Mucosa of gallbladder (tissue), 1 donor: Measurements from ENCODE around the gene ANGPTL7. TPM values are rescaled to one million over a fixed set of nuclear protein-coding genes. Genes with fewer than 3 reads are reported as not detected.
"Not testable (repeated sequence)": the region's sequence is repeated elsewhere in the genome, so short reads cannot be mapped to it uniquely, and the experiment has no call there.

Experiments
- DNase-seq: peaks from one replicate; pipeline ENCODE4 v3.0.0-alpha.2; 2020; ENCODE audit warnings: low spot score
- total RNA-seq: library from RNA; stranded (reverse); gene quantifications from one replicate; pipeline ENCODE4 v1.2.1, GENCODE V29; 2021
- donor health status: DM: no; HTN: no; CAD: no.

The ANGPTL7 gene
- total RNA-seq, 1 donor from 2014 or later = 3.4 TPM

DNA sequence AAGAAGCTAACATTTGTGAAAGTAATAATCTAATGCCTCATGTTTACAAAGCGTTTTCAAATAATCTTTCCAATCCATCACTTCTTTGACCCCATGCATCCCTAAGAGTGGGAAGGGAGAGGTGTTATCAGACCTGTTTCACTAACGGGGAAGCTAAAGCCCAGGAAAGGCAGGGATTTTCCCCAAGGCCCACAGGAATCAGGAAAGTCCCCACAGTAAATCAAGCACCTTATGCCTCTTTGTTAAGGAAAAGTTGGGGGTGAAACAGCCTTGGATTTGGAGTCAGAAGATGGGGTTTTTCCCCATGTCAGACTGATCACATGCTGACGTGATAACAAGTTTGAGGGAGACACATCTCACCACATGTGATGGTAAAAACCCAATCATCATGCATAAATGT lies 20.0 kb upstream of the ANGPTL7 start:
- DNase-seq = no peak

DNA sequence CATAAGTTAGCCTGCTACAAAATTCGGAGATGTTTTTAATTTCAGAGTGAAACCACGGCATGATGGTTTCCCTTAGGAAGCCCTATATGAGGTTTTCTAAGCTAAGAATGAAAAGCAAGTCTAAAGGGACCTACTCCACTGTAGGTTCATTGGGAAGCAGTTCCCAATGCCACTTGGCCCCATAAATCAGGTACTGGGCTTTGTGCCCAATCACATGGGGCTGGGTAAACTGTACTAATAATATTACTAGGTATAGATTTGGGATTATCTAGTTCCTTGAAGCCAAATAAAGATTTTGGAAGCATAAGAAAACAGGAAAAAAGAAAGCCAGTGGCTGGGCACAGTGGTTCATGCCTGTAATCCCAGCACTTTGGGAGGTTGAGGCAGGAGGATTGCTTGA lies 19.1 kb upstream of the ANGPTL7 start:
- no peak for DNase-seq

DNA sequence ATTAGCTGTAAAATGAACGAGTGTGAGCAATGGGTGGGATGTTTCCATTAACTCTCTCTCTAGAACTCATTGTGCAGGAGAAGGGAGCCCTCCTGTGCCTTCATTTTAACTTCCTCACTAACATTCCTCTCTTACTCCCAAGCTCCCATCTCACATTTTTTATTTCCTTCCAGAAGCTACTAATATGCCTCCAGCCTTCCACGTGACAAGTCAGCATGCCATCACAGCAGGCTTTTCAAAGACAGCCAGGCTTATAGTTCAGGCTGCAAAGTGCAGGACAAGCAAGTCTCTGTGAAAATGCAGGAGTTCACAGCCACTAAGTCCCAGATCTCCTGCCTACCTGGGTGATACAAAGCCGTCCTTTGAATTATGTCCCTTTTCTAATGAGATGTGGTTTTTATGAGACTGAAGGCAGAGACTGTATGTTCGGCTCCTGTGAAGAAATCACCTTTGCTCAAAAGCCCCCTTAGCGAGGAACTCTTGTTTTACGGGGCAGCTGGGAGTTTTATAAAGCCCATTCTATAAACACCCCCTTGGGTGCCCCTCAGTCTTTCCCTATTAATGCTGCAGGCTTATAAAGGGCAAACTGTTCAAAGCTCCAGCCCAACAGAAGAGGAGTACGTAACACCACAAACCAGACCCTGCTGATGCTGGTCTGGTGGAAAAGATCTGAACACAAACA lies 14.8 kb upstream of the ANGPTL7 start:
- DNase-seq = no peak

DNA sequence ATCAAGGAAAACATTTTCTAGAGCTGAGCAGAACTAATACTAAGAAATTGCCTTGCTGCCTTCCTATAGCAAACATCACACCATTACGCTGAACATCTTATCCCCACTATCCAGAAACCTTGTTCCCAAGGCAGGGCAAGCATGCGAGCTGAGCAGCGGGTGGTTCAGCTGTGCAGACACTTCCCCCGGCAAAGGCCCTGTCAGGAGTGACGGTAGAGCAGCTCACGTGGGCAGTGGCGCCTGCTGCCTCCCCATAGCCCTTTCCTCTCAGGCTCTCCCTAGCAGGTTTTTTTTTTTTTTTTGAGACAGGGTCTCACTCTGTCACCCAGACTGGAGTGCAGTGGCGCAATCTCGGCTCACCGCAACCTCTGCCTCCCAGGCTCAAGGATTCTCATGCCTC lies 13.7 kb upstream of the ANGPTL7 start:
- DNase-seq = no peak

DNA sequence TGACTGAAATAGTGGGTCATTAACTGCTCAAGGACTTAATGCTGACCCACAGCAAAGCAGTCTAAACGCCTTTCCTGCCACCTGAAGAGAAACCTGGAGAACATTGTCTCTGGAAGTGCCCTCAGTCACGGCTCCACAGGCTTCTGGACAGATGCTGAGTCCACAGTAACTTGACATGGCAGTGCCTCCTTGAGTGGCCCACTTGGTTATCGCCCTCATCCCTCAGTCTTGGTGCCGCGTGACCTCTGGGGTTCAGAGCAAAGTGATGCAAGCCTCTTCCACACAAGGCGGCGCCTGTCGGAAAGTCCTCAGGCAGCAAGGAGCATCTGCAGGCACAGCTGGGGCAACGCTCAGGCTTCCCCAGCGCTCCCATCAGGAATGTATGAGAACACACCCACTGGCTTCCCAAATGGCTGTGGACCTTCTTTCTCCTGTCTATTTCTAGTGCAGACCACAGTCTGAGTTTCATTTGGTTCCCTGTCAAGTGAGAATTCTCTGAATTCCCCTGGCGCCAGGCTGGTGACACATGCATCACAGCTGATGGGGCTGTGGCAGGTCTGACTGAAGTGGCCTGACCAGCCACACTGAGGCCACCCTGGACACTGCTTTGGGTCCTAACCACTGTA lies 13.0 kb upstream of the ANGPTL7 start:
- no peak for DNase-seq

DNA sequence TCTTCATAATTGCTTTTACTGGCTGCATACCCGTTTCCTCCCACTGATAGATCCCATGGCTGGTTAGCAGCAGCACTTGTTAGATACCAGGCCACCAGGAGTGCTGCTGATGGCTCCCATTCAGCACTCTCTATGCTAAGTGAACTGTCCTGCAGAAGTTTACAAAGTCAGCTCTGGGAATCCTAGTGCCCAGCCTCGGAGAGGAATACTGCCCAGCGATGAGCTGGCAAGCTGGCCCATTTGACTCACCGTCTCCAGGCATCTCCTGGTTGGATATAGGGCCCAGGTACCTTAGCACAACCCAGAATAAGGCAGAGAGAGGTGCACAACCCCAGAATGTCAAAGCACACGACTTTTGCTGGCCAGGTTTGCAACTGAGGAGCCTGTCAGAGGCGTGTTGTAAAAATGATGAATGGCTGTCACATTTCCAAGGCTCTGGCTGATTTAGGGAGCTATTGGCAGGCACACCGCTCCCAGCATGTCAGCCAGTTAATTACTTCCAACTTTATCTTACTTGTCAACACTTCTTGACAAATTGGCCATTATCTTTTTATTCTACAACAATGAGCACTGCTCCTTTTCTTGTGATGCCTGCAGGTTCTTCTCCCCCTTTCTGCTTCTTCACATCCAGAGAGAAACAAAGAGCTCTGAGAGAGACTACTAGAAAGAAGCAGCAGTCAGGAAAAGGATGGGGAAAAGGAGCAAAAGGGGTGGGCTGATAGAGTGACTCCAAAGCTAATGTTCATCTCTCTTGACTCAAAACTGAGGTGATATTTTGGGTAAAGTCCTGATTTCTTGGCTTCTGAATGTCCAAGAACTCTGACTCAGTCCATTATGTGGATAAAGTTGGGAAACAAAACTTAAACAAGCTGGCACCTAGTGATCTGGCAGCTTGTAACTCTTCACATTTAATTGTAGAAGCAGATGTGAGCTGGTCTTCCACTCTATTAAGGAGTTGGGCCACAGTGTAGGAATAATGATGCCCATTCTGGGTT lies 10.8 kb upstream of the ANGPTL7 start:
- DNase-seq = no peak

DNA sequence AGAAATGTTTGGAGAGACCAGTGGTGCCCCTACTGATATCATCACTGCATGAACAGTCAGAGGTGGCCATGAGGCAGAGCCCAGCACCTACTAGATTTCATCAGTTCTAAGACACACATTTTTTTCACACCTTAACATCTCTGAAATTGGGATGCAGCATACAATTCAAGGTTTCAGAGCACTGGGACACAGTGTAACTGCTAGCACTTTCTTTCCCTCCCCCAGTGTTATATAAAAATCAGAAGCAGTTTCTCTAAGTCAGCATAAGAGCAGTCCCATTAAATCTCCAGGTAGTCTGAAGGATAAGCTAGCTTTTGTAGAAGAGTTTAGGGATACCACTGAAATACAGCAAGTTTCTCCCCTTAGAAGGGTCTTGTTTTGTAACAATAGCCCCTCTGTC lies 10.0 kb upstream of the ANGPTL7 start:
- no peak for DNase-seq

DNA sequence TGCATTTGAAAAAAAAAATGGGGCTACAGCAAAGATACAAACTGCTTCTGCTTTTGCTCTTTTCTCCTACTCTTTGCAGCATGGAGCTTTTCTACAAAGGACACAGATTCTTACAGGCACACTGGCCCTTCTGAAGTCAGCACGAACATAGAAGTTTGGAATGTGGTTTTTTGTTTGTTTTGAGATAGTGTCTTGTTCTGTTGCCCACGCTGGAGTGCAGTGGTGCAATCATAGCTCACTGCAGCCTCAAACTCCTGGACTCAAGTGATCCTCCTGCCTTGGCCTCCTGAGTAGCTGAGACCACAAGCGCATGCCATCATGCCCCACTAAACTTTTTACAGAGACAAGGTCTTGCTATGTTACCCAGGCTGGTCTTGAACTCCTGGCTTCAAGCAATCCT lies 9.4 kb upstream of the ANGPTL7 start:
- DNase-seq = not testable (repeated sequence)

DNA sequence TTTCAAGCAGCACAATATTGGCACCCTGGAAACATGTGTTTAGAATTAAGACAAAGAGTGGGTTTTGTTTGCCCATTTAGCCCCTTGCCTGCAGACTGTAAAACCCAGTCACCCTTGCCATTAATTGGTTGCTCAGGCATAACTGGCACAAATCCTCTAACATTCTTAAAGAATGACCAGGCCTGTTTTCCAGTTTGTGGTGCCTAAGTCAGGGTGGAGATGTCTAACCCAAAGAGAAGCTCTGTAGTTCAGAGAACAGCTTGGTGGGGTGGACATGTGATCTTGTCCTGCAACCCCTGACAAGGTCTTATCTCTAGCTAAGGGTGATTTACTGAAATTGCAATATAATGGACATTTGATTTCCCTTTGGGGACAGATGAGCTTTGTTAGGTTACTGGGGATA lies 8.8 kb upstream of the ANGPTL7 start:
- DNase-seq = no peak

DNA sequence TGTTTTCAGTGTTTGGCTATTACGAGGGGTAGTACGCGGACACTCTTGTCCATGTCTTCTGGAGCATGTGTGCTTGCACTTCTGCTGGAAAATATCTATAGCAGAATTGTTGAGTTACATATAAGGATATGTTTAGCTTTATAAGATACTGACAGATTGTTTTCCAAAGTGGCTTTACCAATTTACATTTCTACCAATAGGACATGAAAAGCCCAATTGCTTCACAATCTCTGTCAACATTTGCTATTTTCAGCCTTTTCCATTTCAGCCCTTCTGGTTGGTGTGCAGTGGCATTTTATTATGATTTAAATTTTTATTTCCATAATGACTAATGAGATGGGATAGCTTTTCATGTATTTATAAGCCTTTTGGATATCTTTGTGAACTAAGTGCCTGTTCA lies 6.3 kb upstream of the ANGPTL7 start:
- no peak for DNase-seq

DNA sequence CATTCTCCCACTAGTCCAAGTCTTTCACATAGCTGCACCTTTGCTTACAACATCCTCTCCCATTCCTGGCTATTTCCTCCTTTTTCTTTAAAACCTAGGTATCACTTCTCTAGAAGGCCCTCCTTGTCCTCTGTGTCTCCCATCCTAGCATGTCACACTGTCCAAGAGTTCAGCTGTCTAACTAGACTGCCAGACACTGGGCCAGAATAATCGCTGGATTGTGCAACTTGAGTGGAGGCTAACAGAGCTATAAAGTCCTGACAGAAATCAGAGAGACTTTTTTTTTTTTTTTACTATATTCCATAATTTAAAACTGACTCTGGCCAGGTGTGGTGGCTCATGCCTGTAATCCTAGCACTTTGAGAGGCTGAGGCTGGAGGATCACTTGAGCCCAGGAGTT lies 4.2 kb upstream of the ANGPTL7 start:
- no peak for DNase-seq

DNA sequence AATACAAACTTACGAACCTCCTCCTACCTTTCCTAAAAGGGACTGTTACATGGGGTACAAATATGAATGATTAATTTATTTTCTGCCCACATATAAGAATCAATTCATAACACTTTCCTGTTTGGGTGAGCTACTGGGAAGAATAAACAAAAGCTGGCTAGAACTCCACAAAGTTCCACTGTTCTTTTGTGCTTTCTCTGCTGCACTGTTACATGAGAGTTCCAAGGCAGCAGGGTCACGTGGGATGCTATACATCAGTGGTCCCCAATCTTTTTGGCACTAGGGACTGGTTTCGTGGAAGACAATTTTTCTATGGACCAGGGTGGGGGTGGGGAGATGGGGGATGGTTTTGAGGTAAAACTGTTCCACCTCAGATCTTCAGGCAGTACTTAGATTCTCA lies 2.2 kb upstream of the ANGPTL7 start:
- DNase-seq = no peak

DNA sequence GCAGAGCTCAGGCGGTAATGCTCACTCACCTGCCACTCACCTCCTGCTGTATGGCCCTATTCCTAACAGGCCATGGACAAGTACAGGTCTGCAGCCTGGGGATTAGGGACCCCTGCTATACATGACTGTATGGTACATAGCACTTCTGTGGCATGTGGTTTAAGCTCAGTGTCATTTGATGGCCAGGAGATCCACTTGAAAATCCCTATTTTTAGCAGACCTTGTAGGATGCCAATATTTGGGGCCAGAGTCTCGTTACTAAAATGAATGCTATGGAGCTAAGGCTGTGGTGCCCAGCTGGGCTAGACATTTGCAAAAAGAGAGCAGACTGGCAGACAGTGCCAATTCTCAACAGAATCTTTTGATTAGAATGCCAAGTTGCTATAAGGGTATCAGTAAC lies 1.7 kb upstream of the ANGPTL7 start:
- no peak for DNase-seq

DNA sequence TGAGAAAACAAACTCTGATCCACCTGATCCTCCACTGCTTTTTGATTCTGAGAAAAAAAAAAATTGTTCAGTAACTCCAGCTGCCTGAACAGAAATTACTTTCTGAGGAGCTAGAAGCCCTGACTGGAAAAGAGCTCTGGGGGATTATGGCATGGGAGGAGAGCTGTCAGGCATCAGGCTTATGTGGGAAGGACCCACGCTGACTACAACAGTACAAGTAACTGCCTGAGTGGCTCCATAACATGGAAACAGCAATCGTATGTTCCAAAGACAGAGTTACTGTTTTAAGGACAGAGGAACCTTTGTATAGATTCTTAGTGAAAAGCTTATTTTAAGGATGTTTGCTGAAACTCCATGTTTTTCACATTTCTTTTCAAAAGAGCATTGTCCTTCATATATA lies 1.2 kb upstream of the ANGPTL7 start:
- DNase-seq = no peak

DNA sequence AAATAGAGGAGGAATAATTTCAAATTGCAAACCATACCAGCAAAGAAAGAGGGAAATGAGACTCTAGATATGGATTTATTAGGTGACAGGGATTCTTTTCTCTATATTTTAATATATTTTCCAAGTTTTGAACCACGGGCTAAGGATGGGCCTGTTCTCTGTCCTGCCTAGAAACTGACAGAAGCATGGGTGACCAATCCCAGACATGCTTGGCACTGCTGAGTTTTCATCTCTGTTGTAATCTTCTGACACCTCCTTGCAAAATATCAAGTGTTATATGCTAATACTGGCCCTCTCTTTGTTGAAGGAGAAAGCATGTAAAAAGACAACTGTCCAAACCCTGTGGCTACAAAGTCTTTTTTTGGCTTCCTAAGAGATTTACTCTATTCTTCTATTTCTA lies 774 bp upstream of the ANGPTL7 start:
- DNase-seq = no peak

DNA sequence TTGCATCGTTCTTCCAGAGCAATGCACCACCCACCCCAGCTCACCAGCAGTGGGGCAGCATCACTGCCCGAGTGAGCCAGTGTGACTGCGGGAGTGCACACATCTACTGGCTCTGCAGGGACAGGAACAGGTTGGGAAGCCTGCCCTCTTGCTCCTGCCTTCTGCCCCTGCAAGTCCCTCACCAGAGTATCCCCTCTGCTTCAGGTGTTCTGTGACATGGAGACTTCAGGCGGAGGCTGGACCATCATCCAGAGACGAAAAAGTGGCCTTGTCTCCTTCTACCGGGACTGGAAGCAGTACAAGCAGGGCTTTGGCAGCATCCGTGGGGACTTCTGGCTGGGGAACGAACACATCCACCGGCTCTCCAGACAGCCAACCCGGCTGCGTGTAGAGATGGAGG lies 4.2 kb downstream of the ANGPTL7 start:
- no peak for DNase-seq

DNA sequence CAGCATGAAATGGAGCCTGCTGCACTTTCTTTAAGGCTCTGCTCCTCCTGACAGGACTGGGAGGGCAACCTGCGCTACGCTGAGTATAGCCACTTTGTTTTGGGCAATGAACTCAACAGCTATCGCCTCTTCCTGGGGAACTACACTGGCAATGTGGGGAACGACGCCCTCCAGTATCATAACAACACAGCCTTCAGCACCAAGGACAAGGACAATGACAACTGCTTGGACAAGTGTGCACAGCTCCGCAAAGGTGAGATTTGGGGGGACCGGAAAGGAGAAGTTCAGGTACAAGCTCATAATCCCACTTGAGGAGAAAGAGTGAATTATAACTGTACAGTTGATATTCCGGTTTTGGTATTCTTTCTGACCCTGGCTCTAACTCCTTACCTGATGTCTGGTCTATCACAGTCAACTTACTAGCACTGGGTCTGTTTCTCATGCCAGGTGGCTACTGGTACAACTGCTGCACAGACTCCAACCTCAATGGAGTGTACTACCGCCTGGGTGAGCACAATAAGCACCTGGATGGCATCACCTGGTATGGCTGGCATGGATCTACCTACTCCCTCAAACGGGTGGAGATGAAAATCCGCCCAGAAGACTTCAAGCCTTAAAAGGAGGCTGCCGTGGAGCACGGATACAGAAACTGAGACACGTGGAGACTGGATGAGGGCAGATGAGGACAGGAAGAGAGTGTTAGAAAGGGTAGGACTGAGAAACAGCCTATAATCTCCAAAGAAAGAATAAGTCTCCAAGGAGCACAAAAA lies 5.4 kb downstream of the ANGPTL7 start:
- no peak for DNase-seq

DNA sequence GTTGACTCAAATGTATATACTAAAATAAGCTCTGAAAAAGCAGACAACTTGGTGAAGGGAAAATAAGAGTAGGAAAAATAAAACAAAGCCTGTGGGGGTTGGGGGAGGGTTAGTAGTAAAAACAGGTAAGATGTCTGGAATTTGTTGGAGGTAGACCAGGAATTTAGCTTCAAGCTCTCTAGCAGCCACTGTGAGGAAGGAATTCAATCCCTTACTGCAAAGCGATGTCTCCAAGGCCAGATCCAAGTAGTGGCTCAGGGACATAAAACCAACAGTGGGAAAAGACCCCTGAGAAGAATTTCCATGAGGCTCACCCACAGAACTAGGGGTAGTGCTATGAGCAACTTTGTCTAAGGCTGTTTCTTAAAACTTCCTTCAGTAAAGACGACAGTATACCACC lies 7.8 kb downstream of the ANGPTL7 start:
- DNase-seq = no peak

DNA sequence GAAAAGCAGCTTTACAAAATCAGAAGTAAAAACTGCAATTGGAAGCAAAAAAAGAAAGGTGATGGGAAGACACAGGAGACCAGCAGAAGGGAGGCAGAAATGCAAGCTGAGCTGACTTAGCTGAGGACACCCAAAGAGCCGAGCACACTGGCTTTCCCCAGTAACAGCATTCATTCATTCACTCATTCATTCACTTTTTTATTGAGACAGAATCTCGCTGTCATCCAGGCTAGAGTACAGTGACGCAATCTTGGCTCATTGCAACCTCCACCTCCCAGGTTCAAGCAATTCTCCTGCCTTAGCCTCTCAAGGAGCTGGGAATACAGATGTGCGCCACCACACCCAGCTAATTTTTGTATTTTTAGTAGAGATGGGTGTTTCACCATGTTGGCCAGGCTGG lies 8.2 kb downstream of the ANGPTL7 start:
- DNase-seq = no peak

DNA sequence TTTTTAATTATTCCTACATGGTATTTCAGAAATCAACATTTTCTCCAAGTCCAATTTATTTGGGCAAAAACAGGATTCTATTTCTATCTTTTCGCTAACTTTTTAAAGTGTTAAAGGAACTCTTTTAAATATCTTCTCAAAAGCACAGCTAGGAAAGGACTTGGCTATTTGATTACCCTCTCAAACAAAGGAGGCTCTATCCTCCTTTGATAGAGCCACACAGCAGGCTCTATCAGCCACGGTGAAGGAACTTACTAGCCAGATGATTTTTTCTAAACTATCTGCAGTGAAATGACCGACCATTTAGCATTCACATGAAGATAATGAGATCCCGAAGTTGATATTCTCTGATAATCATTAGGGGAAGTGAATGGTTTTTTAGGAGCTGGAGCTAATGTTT lies 9.1 kb downstream of the ANGPTL7 start:
- DNase-seq = no peak

DNA sequence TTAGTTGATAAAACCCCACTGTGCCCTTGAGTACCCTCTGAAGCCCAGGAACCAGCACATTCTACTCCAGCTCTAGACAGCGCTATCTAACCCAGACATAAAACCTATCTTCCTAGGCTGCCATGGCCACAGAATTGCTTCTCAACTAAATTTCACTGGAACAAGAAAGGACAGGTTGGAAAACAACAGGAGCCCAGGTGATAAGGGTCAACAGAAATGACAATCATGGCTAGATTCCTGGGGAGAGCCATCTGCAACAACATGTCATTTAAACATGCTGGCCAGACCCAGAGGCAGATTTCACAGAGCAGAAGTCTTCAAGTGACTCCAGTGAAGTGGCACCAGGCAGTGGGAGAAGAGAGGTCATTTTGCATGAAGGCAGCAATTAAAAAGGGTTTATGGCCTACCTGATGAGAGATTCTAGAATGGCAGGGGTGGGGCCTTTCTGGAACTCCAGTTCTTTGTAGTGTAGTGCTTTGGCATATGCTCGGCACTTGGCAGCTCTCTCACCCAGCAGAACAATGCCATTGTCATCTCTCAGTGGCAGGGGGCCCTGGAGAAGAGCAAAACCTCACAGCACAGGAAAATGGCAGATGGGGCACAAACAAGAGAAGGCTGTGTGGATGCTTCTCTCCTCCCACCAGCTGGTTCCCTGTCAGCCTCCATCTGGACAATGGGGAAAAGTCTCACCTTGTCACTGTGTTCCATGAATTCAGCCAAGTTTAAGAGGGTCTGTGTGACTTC lies 9.9 kb downstream of the ANGPTL7 start:
- no peak for DNase-seq
